HG03558 (cell line): ENCODE measurements around the gene MRPL23.

Source experiments
- ATAC-seq: cut with Tn5 transposase; IDR thresholded peaks from one replicate; pipeline ENCODE4 v1.9.1; 2021; ENCODE audit warnings: moderate number of reproducible peaks; ENCODE audit not compliant: unreplicated experiment; ENCODE audit errors: extremely low read depth

MRPL23 gene

GRCh38 chr11:1920909-1921573 is 26.1 kb upstream of the MRPL23 start:
- ATAC-seq, result no peak

GRCh38 chr11:1921574-1922141 is 25.5 kb upstream of the MRPL23 start:
- no peak for ATAC-seq

- no peak for ATAC-seq
Observed at GRCh38 chr11:1922481-1923081, 24.6 kb upstream of the MRPL23 start.

GRCh38 chr11:1923201-1923956 is 23.8 kb upstream of the MRPL23 start:
- no peak for ATAC-seq

- ATAC-seq, result no peak
Observed at GRCh38 chr11:1924181-1924580, 23.0 kb upstream of the MRPL23 start.

- no peak for ATAC-seq
Observed at GRCh38 chr11:1924646-1925372, 22.3 kb upstream of the MRPL23 start.

GRCh38 chr11:1925373-1926155 is 21.6 kb upstream of the MRPL23 start:
- no peak for ATAC-seq

GRCh38 chr11:1926156-1927025 is 20.7 kb upstream of the MRPL23 start:
- ATAC-seq, result no peak

- ATAC-seq, result no peak
Observed at GRCh38 chr11:1927026-1927847, 19.9 kb upstream of the MRPL23 start.

GRCh38 chr11:1927848-1928469 is 19.2 kb upstream of the MRPL23 start:
- no peak for ATAC-seq

GRCh38 chr11:1928470-1928890 is 18.7 kb upstream of the MRPL23 start:
- ATAC-seq, result no peak

- ATAC-seq, result no peak
Observed at GRCh38 chr11:1928891-1929541, 18.1 kb upstream of the MRPL23 start.

GRCh38 chr11:1929621-1930461 is 17.3 kb upstream of the MRPL23 start:
- ATAC-seq, result no peak

- no peak for ATAC-seq
Observed at GRCh38 chr11:1930462-1930830, 16.7 kb upstream of the MRPL23 start.

GRCh38 chr11:1931341-1932104 is 15.6 kb upstream of the MRPL23 start:
- no peak for ATAC-seq

- no peak for ATAC-seq
Observed at GRCh38 chr11:1932105-1932480, 15.0 kb upstream of the MRPL23 start.
